Stimulated activated CD8-positive, alpha-beta memory T cell treated with anti-CD3 and anti-CD28 coated beads, Interleukin-7, amount 100 ng/mL, for 1 hour (primary cell): ENCODE results near the gene ADISSP.

Experiments
- DNase-seq, 2 donors: peaks; one replicate each; pipeline ENCODE4 v3.0.0-alpha.2; 2020; ENCODE audit warnings: low read depth in 2 of 2

ADISSP gene

GRCh38 chr20:3781153-3781910 is 13.8 kb upstream of the ADISSP start, which contains the start of gene SPEF1:
TSS of gene SPEF1 (minus strand) at chr20:3781448. CDS start at chr20:3781287, 161 bp downstream.
- no peak for DNase-seq

GRCh38 chr20:3778976-3779375 is 11.4 kb upstream of the ADISSP start:
- DNase-seq, result no peak

- no peak for DNase-seq
Observed at GRCh38 chr20:3777716-3778629, 10.4 kb upstream of the ADISSP start.

GRCh38 chr20:3777381-3777715 is 9.8 kb upstream of the ADISSP start:
- no peak for DNase-seq

- DNase-seq, result no peak
Observed at GRCh38 chr20:3775457-3776108, 8.0 kb upstream of the ADISSP start.

- DNase-seq, result no peak
Observed at GRCh38 chr20:3771552-3772058, 4.1 kb upstream of the ADISSP start.

- DNase-seq, result peak; percentile 53 to 60
Observed at GRCh38 chr20:3768342-3769130, 983 bp upstream of the ADISSP start.

- no peak for DNase-seq
Observed at GRCh38 chr20:3767110-3767426, 485 bp downstream of the ADISSP start.

- DNase-seq, result no peak
Observed at GRCh38 chr20:3766422-3767109, 987 bp downstream of the ADISSP start.

- DNase-seq, result no peak
Observed at GRCh38 chr20:3765171-3765882, 2.2 kb downstream of the ADISSP start.

- DNase-seq, result no peak
Observed at GRCh38 chr20:3764659-3765058, 2.9 kb downstream of the ADISSP start.

- DNase-seq, result no peak
Observed at GRCh38 chr20:3763671-3764601, 3.6 kb downstream of the ADISSP start.

- DNase-seq, result no peak
Observed at GRCh38 chr20:3760655-3761348, 6.8 kb downstream of the ADISSP start.

- no peak for DNase-seq
Observed at GRCh38 chr20:3759884-3760283, 7.7 kb downstream of the ADISSP start.

GRCh38 chr20:3759316-3759823 is 8.2 kb downstream of the ADISSP start:
- no peak for DNase-seq

GRCh38 chr20:3758566-3758965 is 9.0 kb downstream of the ADISSP start:
- DNase-seq, result no peak

GRCh38 chr20:3757268-3757667 is 10.3 kb downstream of the ADISSP start:
- no peak for DNase-seq

- DNase-seq, result no peak
Observed at GRCh38 chr20:3755814-3756480, 11.6 kb downstream of the ADISSP start.
